ENCODE results near the gene BATF3. TPM values are rescaled to one million over a fixed set of nuclear protein-coding genes. Genes with fewer than 3 reads are reported as not detected.

BATF3 gene
- total RNA-seq, 3 donors from 2014 or later (not counting 1 experiment from before 2014, with no cell fraction given) = 0.25 to 3.6 (median 1.2) TPM

DNA sequence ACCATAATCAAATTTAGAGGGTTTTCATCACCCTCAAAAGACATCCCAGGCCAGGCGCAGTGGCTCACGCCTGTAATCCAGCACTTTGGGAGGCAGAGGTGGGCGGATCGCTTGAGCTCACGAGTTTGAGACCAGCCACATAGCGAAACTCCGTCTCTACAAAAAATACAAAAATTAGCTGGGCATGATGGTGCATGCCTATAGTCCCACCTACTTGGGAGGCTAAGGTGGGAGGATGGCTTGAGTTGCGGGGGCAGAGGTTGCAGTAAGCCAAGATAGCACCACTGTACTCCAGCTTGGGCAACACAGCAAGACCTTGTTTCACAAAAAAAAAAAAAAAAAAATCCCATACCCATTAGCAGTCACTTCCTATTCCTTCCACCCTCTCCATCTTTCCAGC lies 33.5 kb upstream of the BATF3 start:
- Histone ChIP-seq H3K36me3 (ENCODE audit: control insufficient read depth, insufficient read depth, low read length) (no peaks in the 10 kb centered on the region), H3K27me3 (ENCODE audit: control insufficient read depth, insufficient read depth, low read length) (no peaks in the 10 kb centered on the region), H3K9me3 (ENCODE audit: control insufficient read depth, insufficient read depth, low read length) (no peaks in the 10 kb centered on the region), H3K4me1 (ENCODE audit: control insufficient read depth, insufficient read depth, low read length) (no peaks in the 10 kb centered on the region), H3K4me3 (ENCODE audit: low read length) (no peak overlapping the region), H3K27ac (ENCODE audit: low read length) (no peak overlapping the region)
- Mint-ChIP-seq H3K27me3 (ENCODE audit: low read depth in 2 of 2) (no peaks in the 10 kb centered on the region), H3K27ac (no peak overlapping the region), H3K4me1 (peaks cover 5 to 8% of the 10 kb centered on the region in 2 donors), H3K4me3 (no peak overlapping the region), H3K36me3 (peaks cover 6% of the 10 kb centered on the region), H3K9me3 (no peaks in the 10 kb centered on the region)
- DNase-seq = no peak
- TF ChIP-seq, protein P1, sequence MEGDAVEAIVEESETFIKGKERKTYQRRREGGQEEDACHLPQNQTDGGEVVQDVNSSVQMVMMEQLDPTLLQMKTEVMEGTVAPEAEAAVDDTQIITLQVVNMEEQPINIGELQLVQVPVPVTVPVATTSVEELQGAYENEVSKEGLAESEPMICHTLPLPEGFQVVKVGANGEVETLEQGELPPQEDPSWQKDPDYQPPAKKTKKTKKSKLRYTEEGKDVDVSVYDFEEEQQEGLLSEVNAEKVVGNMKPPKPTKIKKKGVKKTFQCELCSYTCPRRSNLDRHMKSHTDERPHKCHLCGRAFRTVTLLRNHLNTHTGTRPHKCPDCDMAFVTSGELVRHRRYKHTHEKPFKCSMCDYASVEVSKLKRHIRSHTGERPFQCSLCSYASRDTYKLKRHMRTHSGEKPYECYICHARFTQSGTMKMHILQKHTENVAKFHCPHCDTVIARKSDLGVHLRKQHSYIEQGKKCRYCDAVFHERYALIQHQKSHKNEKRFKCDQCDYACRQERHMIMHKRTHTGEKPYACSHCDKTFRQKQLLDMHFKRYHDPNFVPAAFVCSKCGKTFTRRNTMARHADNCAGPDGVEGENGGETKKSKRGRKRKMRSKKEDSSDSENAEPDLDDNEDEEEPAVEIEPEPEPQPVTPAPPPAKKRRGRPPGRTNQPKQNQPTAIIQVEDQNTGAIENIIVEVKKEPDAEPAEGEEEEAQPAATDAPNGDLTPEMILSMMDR (IDR thresholded peaks at IDR 0.05) = no peak
- ATAC-seq = no peak
- 100% methylated on average over 7 of the region's 8 CpGs for WGBS (ENCODE audit: insufficient coverage)
- intact Hi-C loops (cut with micrococcal nuclease) = no loop called here

DNA sequence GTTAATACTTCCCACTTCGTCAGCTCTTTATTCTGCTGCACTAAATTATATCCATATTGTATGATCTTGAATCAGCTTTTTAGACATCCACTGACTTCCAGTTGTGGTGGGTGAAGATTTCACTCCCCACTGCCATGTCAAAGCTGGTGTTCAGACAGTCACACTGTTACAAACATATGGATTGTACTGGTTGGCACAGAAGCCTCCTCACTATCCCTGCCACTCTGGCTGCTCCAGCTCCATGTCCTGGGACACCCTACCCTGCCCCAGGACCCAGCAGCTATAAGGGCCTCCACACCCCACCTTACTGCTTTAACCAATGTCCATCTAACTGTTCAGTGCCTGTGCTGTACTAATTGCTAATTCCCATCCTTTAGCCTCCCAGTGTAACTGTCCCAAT lies 32.0 kb upstream of the BATF3 start:
- no peak for ATAC-seq

DNA sequence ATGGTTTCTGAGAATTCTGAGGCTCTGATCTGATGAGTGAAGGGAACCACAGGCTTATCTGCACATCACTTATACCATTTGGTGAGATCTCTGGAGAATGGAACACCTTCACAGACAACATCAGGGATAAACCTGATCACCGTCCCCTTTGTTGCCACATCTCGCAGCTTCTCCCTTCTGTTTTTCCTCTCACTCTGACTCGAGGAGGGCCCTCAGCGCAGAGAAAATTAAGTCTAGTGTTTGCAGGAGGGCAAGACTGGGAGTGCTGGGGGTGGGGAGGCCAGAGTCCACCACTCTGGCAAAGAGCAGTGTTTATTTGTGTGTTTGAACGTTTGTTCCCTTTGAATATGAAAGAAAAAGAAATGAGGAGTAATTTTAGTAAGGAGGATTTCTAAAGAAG lies 29.0 kb upstream of the BATF3 start:
- Histone ChIP-seq H3K4me3 (ENCODE audit: low read length) (no peak overlapping the region), H3K27ac (ENCODE audit: low read length) (no peak overlapping the region), H3K9me3 (ENCODE audit: control insufficient read depth, insufficient read depth, low read length) (no peaks in the 10 kb centered on the region), H3K27me3 (ENCODE audit: control insufficient read depth, insufficient read depth, low read length) (no peaks in the 10 kb centered on the region), H3K36me3 (ENCODE audit: control insufficient read depth, insufficient read depth, low read length) (peaks cover 2% of the 10 kb centered on the region), H3K4me1 (ENCODE audit: control insufficient read depth, insufficient read depth, low read length) (peaks cover 14% of the 10 kb centered on the region)
- Mint-ChIP-seq H3K27ac (peak overlapping the region; percentile 21 to 79), H3K36me3 (peaks cover 5% of the 10 kb centered on the region), H3K4me3 (no peak overlapping the region), H3K9me3 (no peaks in the 10 kb centered on the region), H3K27me3 (ENCODE audit: low read depth in 2 of 2) (no peaks in the 10 kb centered on the region), H3K4me1 (peaks cover 17 to 25% of the 10 kb centered on the region in 2 donors)
- intact Hi-C loops (cut with micrococcal nuclease) = no loop called here
- no peak for ATAC-seq
- 82% methylated on average over 5 of the region's 5 CpGs for WGBS (ENCODE audit: insufficient coverage)
- DNase-seq = no peak
- TF ChIP-seq, protein P1 (IDR thresholded peaks at IDR 0.05) = no peak

More for the DNA sequence above, 32.0 kb upstream of the BATF3 start:
- Mint-ChIP-seq H3K27ac (peak overlapping the region in 1 of 2 donors; percentile 24), H3K27me3 (ENCODE audit: low read depth in 2 of 2) (no peaks in the 10 kb centered on the region), H3K4me3 (no peak overlapping the region), H3K36me3 (peaks cover 6% of the 10 kb centered on the region), H3K4me1 (peaks cover 17 to 21% of the 10 kb centered on the region in 2 donors), H3K9me3 (no peaks in the 10 kb centered on the region)
- intact Hi-C loops (cut with micrococcal nuclease) = no loop called here
- Histone ChIP-seq H3K27ac (ENCODE audit: low read length) (no peak overlapping the region), H3K9me3 (ENCODE audit: control insufficient read depth, insufficient read depth, low read length) (no peaks in the 10 kb centered on the region), H3K27me3 (ENCODE audit: control insufficient read depth, insufficient read depth, low read length) (no peaks in the 10 kb centered on the region), H3K36me3 (ENCODE audit: control insufficient read depth, insufficient read depth, low read length) (no peaks in the 10 kb centered on the region), H3K4me1 (ENCODE audit: control insufficient read depth, insufficient read depth, low read length) (peaks cover 11% of the 10 kb centered on the region), H3K4me3 (ENCODE audit: low read length) (no peak overlapping the region)
- no peak for DNase-seq
- TF ChIP-seq, protein P1 (IDR thresholded peaks at IDR 0.05) = no peak
- WGBS (ENCODE audit: insufficient coverage) = 90% methylated on average over 1 of the region's 1 CpG
